ENCODE data around the gene CCDC71. TPM values are rescaled to one million over a fixed set of nuclear protein-coding genes. Genes with fewer than 3 reads are reported as not detected.

Gene CCDC71
- total RNA-seq, 1 donor from 2014 or later: 22.1 TPM

- no peaks in the 10 kb centered on the region for H3K36me3 Mint-ChIP-seq (ENCODE audit: unreplicated experiment)
- TF ChIP-seq CTCF (IDR thresholded peaks at IDR 0.05; ENCODE audit: partially characterized antibody, unreplicated experiment): no peak
- no peak overlapping the region for H3K4me3 Mint-ChIP-seq (ENCODE audit: unreplicated experiment)
- H3K9me3 Mint-ChIP-seq (ENCODE audit: unreplicated experiment): no peaks in the 10 kb centered on the region
- DNase-seq: no peak
- H3K27me3 Mint-ChIP-seq (ENCODE audit: unreplicated experiment): no peaks in the 10 kb centered on the region
- H3K27ac Mint-ChIP-seq (ENCODE audit: unreplicated experiment): no peak overlapping the region
- H3K4me1 Mint-ChIP-seq (ENCODE audit: low read depth, unreplicated experiment): no peaks in the 10 kb centered on the region
These were observed 14.5 kb downstream of the CCDC71 start for GRCh38 chr3:49151610-49152009.

GRCh38 chr3:49148159-49148558, 18.0 kb downstream of the CCDC71 start:
- Mint-ChIP-seq H3K27me3 (ENCODE audit: unreplicated experiment) (no peaks in the 10 kb centered on the region), H3K27ac (ENCODE audit: unreplicated experiment) (no peak overlapping the region), H3K9me3 (ENCODE audit: unreplicated experiment) (no peaks in the 10 kb centered on the region), H3K4me3 (ENCODE audit: unreplicated experiment) (no peak overlapping the region), H3K36me3 (ENCODE audit: unreplicated experiment) (no peaks in the 10 kb centered on the region), H3K4me1 (ENCODE audit: low read depth, unreplicated experiment) (no peaks in the 10 kb centered on the region)
- no peak for TF ChIP-seq CTCF (IDR thresholded peaks at IDR 0.05; ENCODE audit: partially characterized antibody, unreplicated experiment)
- no peak for DNase-seq

GRCh38 chr3:49140080-49140479, 26.1 kb downstream of the CCDC71 start:
- Mint-ChIP-seq H3K36me3 (ENCODE audit: unreplicated experiment) (peaks cover 6% of the 10 kb centered on the region), H3K4me3 (ENCODE audit: unreplicated experiment) (no peak overlapping the region), H3K9me3 (ENCODE audit: unreplicated experiment) (peaks cover 3% of the 10 kb centered on the region), H3K4me1 (ENCODE audit: low read depth, unreplicated experiment) (no peaks in the 10 kb centered on the region), H3K27me3 (ENCODE audit: unreplicated experiment) (peaks cover 3% of the 10 kb centered on the region), H3K27ac (ENCODE audit: unreplicated experiment) (no peak overlapping the region)
- no peak for TF ChIP-seq CTCF (IDR thresholded peaks at IDR 0.05; ENCODE audit: partially characterized antibody, unreplicated experiment)
- no peak for DNase-seq

GRCh38 chr3:49135499-49135898, 30.6 kb downstream of the CCDC71 start:
- Mint-ChIP-seq H3K9me3 (ENCODE audit: unreplicated experiment) (no peaks in the 10 kb centered on the region), H3K36me3 (ENCODE audit: unreplicated experiment) (no peaks in the 10 kb centered on the region), H3K27ac (ENCODE audit: unreplicated experiment) (no peak overlapping the region), H3K4me3 (ENCODE audit: unreplicated experiment) (no peak overlapping the region), H3K27me3 (ENCODE audit: unreplicated experiment) (peaks cover 1% of the 10 kb centered on the region), H3K4me1 (ENCODE audit: low read depth, unreplicated experiment) (no peaks in the 10 kb centered on the region)
- DNase-seq: no peak
- no peak for TF ChIP-seq CTCF (IDR thresholded peaks at IDR 0.05; ENCODE audit: partially characterized antibody, unreplicated experiment)

GRCh38 chr3:49134471-49135265, 31.5 kb downstream of the CCDC71 start:
- Mint-ChIP-seq H3K4me3 (ENCODE audit: unreplicated experiment) (no peak overlapping the region), H3K9me3 (ENCODE audit: unreplicated experiment) (no peaks in the 10 kb centered on the region), H3K27me3 (ENCODE audit: unreplicated experiment) (peaks cover 1% of the 10 kb centered on the region), H3K27ac (ENCODE audit: unreplicated experiment) (no peak overlapping the region), H3K4me1 (ENCODE audit: low read depth, unreplicated experiment) (no peaks in the 10 kb centered on the region), H3K36me3 (ENCODE audit: unreplicated experiment) (no peaks in the 10 kb centered on the region)
- TF ChIP-seq CTCF (IDR thresholded peaks at IDR 0.05; ENCODE audit: partially characterized antibody, unreplicated experiment): no peak
- DNase-seq: no peak

All from glutamatergic neuron (in vitro differentiated cells).